ENCODE measurements around the gene TSPYL4.
A peak's percentile ranks its signal among the peaks of the same experiment; 100 is the strongest.
"Not testable (repeated sequence)": the region's sequence is repeated elsewhere in the genome, so short reads cannot be mapped to it uniquely, and the experiment has no call there.

The TSPYL4 gene

GRCh38 chr6:116253505-116254296, at the start of gene TSPYL4:
TSPYL4 (minus strand) TSS chr6:116254075; CDS start chr6:116254008, 67 bp downstream.
- DNase-seq, result peak; percentile 97

DNA sequence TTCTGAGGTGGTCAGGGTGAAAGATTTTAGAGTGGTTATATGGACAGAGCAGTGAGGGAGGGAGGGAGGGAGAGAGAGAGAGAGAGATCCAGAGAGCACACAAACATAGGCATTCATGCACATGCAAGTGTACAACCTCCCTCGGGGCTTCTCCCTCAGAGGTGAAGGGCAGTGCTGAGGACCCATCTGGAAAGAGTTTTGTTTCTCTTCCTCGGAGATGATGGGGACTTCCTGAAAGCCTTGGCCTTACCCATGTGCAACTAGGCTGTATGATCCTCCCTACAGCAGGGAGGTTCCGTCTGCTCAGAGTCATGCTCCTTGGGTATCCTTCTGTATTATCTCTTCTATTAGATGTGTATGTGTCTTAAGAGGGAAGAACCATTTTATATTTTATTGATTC, 47.2 kb upstream of the TSPYL4 start:
- DNase-seq, result no peak

- no peak for DNase-seq
Observed at GRCh38 chr6:116300566-116300965, 46.7 kb upstream of the TSPYL4 start.

DNA sequence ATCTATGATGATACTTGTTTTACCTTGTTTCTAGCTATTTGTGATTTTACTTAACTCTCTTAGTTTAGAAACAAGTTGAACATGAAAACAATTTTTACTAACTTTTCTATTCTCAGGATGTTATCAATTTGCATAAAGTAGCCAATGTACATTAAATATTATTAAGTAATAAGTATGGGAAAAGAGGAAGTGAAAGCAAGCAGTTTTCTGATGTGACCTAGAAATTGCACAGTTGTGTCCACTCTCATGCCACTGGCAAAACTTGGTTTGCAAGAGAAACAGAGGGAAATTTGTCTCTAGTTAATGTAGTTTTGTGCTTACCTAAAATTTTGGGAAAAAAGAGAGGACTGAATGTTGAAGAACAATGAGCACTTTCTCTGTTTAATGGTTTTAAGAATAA, 45.1 kb upstream of the TSPYL4 start:
- no peak for DNase-seq

- no peak for DNase-seq
Observed at GRCh38 chr6:116298273-116298672, 44.4 kb upstream of the TSPYL4 start.

- no peak for DNase-seq
Observed at GRCh38 chr6:116292553-116292952, 38.7 kb upstream of the TSPYL4 start.

GRCh38 chr6:116291701-116292396, 38.0 kb upstream of the TSPYL4 start:
- DNase-seq, result no peak

GRCh38 chr6:116290799-116291198, 36.9 kb upstream of the TSPYL4 start:
- DNase-seq, result no peak

GRCh38 chr6:116289876-116290275, 36.0 kb upstream of the TSPYL4 start:
- no peak for DNase-seq

DNA sequence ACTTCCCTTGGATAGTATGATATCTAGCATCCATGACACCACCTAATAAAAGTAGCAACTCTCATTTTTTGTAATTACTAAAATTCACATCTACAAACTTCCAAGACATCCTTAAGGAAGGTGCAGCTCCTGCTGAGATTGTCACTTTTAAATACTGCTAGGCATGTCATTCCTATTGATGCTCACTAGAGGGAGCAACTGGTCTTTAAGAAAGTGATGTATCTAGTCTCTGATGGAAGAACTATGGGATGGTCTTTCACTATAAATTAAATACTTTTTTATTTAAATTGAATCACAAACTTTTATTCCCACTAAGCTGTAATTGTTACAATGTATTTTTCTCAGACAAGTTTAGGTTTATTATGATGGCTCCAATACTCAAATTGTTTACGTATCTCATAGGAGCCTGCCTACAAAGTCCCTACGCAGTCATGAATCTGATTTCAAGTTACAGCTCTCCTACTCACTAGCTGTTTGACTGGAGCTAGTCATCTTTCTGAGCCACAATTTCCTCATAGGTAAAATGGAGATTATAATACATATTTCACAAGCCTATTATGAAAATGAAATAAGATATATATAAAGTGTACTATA, 33.9 kb upstream of the TSPYL4 start:
- DNase-seq, result peak; percentile 48

GRCh38 chr6:116286773-116287358, 33.0 kb upstream of the TSPYL4 start:
- no peak for DNase-seq

DNA sequence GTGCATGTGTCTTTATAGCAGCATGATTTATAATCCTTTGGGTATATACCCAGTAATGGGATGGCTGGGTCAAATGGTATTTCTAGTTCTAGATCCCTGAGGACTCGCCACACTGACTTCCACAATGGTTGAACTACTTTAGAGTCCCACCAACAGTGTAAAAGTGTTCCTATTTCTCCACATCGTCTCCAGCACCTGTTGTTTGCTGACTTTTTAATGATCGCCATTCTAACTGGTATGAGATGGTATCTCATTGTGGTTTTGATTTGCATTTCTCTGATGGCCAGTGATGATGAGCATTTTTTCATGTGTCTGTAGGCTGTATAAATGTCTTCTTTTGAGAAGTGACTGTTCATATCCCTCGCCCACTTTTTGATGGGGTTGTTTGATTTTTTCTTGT, 31.1 kb upstream of the TSPYL4 start:
- not testable (repeated sequence) for DNase-seq

DNA sequence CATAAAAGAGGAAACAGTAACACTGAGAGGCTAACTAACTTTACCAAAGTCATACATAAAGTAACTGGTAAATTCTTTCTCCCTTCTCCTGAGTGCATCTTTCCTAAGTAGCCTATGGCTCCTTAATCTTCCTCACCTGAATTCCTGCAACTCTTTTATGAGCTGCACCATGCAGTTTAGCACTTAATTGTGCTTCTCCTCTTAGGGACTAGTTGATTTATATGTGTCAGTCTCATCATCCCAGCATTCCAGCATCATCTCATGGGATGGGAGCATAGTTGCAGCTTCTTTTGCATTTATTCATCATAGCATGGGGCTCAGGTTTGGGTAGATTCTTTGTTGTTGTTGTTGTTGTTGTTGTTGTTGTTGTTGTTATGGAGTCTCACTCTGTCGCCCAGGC, 29.3 kb upstream of the TSPYL4 start:
- no peak for DNase-seq

GRCh38 chr6:116282698-116283097, 28.8 kb upstream of the TSPYL4 start:
- no peak for DNase-seq

- DNase-seq, result no peak
Observed at GRCh38 chr6:116280933-116281316, 27.1 kb upstream of the TSPYL4 start.

- DNase-seq, result no peak
Observed at GRCh38 chr6:116280161-116280932, 26.5 kb upstream of the TSPYL4 start.

DNA sequence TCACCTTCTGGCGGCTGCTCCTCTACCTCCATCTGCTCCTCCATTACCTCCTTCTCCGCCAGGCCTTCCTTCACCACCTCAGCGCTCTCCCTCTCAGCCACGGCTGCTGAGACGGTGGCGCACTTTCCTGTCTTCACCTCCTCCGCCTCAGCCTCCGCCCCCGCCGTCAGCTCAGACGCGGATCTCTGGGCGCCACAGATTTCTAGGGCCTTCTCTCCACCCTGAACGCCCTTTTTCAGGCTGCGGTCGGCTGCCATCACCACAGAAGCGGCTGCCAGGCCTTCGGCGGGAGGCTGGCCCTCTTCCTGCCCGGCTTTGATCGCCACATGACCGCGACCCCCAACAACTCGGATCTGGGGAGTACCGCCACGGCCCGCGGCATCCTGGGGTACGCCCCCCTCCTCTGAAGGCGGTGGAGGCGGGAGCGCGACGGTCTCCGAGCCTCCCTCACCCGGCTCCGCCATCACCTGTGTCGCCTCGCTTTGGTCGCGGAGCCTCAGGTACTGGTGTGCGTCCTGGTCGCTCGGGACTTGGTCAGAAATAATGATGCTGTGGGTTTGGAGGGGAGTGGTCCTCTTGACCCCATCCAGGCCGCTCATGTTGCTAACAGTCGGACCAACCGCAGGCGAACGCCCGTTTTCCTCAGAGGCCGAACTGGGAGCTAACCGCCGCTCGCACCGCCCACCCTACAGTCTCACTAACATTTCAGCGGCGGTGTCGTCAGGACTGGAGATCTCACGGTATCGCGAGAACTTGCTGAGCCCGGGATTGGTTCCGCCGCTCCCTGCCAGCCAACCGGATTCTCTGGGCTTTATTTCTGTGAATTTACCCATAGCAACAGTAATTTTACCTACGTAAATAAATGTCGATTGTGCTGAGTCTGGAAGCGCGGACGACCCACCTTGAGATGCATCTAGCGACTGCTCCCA, 25.6 kb upstream of the TSPYL4 start, which contains the start of gene TSPYL1:
Gene TSPYL1, minus strand, starts transcription at position 699 of the 929 bp plus-strand sequence. Its CDS starts 100 bp downstream, at position 599.
- peak; percentile 97 for DNase-seq

DNA sequence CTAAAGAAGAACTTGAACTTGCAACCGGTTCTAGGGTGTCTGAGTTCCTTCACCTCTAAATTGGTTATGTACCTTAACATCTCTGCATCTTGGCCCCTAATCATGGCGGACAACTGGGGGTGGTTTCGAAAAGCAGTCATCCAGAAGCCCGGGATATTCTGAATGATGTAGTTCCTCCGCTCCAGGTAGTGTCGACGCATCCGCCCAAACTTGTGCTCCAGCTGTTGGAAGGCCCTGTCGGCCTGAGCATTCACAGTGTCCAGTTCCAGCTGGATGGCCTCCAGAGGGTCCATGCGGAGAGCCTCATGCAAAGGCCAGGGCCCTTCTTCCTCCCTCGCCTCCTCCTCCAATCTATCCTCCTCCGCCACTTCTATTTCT, 25.0 kb upstream of the TSPYL4 start:
- DNase-seq, result no peak

GRCh38 chr6:116278481-116278829, 24.6 kb upstream of the TSPYL4 start:
- no peak for DNase-seq

DNA sequence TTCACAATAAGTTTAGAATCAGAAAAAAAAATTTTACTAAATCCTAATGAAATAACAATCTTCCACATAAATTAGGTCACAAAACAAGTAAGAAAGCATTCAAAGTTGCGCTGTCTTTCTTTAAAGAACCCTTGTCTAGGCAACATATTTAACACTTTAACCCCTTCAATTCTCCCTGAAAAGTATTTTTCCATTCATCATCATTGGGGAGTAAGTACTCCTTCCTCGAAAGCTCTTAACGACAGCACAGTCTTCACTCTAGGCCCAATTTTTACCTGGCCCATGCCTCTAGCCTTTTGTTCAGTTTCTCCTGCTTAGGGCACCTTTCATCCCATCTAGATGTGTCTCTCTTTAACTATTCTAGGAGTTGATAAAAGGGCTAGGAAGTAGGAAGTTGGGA, 23.2 kb upstream of the TSPYL4 start:
- DNase-seq, result no peak

- DNase-seq, result no peak
Observed at GRCh38 chr6:116271149-116271708, 17.4 kb upstream of the TSPYL4 start.

Measured in EL (cell line).